Measurements from ENCODE around the gene RGL1. TPM values are rescaled to one million over a fixed set of nuclear protein-coding genes. Genes with fewer than 3 reads are reported as not detected.

RGL1 gene
- total RNA-seq, 1 experiment from 2014 or later: 74.0 TPM

DNA sequence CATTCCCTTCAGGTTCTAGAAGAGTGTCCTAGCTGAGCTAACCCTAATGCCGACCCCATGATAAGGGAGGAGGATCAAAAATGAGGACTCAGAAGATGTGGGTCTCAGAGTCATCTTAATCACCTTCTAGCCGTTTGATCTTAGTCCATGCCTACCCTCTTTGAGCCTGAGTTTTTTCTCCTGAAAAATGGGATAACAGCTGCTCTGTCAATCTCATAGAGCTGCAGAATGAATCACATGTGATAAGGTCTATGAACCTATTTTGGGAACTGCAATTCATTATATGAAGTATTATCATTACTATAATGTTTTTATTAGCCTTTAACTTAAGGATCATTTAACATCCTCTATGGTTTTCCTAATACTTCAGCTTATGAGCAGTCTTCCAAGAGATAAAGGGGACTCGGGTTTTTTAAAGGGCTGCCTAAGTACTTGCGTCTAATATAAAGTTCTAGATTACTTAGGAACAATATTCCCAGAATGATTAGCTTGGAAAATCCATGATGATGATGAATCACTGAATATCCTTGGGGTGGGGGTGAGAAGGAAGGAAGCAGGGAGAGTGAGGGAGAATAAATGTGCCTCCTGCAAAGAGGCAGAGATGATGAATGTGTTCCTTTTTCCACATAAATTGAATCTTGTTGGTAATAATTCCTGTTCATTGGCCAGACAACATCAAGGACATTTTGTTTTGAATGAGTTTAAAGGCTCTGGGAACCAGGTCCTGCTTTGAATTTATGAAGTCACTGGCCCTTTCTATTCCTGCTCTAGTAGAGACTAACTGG, 165.8 kb downstream of the RGL1 start:
- intact Hi-C loops (cut with micrococcal nuclease; ENCODE audit: unreplicated experiment): no loop called here
- Histone ChIP-seq H3K27me3 (replicated peaks; ENCODE audit: insufficient read depth, low read depth, low read length, poor library complexity) (no peaks in the 10 kb centered on the region), H3K4me3 (ENCODE audit: low read depth, low read length, poor library complexity, severe bottlenecking) (no peak overlapping the region), H3K36me3 (ENCODE audit: insufficient read depth, low read length, poor library complexity, severe bottlenecking) (peaks cover 24% of the 10 kb centered on the region), H3K9me3 (ENCODE audit: low read depth, low read length, poor library complexity, severe bottlenecking) (no peaks in the 10 kb centered on the region), H3K27ac (ENCODE audit: low read depth, low read length, poor library complexity, severe bottlenecking) (no peak overlapping the region), H3K4me1 (ENCODE audit: insufficient read depth, low read length, poor library complexity, severe bottlenecking) (peaks cover 9% of the 10 kb centered on the region)
- CTCF ChIA-PET: no interaction called here
- DNase-seq (ENCODE audit: low spot score): no peak
- BruUV-seq (replicated peaks): no TSS peak
- POLR2A ChIA-PET (ENCODE audit: low non-redundant PET): no interaction called here
- TF ChIP-seq, protein P1, sequence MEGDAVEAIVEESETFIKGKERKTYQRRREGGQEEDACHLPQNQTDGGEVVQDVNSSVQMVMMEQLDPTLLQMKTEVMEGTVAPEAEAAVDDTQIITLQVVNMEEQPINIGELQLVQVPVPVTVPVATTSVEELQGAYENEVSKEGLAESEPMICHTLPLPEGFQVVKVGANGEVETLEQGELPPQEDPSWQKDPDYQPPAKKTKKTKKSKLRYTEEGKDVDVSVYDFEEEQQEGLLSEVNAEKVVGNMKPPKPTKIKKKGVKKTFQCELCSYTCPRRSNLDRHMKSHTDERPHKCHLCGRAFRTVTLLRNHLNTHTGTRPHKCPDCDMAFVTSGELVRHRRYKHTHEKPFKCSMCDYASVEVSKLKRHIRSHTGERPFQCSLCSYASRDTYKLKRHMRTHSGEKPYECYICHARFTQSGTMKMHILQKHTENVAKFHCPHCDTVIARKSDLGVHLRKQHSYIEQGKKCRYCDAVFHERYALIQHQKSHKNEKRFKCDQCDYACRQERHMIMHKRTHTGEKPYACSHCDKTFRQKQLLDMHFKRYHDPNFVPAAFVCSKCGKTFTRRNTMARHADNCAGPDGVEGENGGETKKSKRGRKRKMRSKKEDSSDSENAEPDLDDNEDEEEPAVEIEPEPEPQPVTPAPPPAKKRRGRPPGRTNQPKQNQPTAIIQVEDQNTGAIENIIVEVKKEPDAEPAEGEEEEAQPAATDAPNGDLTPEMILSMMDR (conservative IDR thresholded peaks at IDR 0.05; ENCODE audit: low read depth, low read length): no peak
- TF ChIP-seq EZH2 (IDR thresholded peaks at IDR 0.05; ENCODE audit: borderline replicate concordance, low read depth, low read length, poor library complexity, severe bottlenecking): no peak

- intact Hi-C loops (cut with micrococcal nuclease; ENCODE audit: unreplicated experiment): no loop called here
These were observed 170.7 kb downstream of the RGL1 start for GRCh38 chr1:183975651-183976050.

GRCh38 chr1:183977717-183978116, 172.8 kb downstream of the RGL1 start:
- no peak for TF ChIP-seq EZH2 (IDR thresholded peaks at IDR 0.05; ENCODE audit: borderline replicate concordance, low read depth, low read length, poor library complexity, severe bottlenecking)
- BruUV-seq (replicated peaks): no TSS peak

More at GRCh38 chr1:183975651-183976050, 170.7 kb downstream of the RGL1 start:
- BruUV-seq (replicated peaks): no TSS peak
- H3K4me3 ChIP-seq (ENCODE audit: low read depth, low read length, poor library complexity, severe bottlenecking): no peak overlapping the region
- H3K27me3 ChIP-seq (replicated peaks; ENCODE audit: insufficient read depth, low read depth, low read length, poor library complexity): no peaks in the 10 kb centered on the region
- peaks cover 13% of the 10 kb centered on the region for H3K36me3 ChIP-seq (ENCODE audit: insufficient read depth, low read length, poor library complexity, severe bottlenecking)
- no peak for TF ChIP-seq EZH2 (IDR thresholded peaks at IDR 0.05; ENCODE audit: borderline replicate concordance, low read depth, low read length, poor library complexity, severe bottlenecking)
- TF ChIP-seq, protein P1 (conservative IDR thresholded peaks at IDR 0.05; ENCODE audit: low read depth, low read length): no peak
- ChIA-PET POLR2A (ENCODE audit: low non-redundant PET) (no interaction called here), CTCF (no interaction called here)
- H3K27ac ChIP-seq (ENCODE audit: low read depth, low read length, poor library complexity, severe bottlenecking): no peak overlapping the region
- no peaks in the 10 kb centered on the region for H3K9me3 ChIP-seq (ENCODE audit: low read depth, low read length, poor library complexity, severe bottlenecking)
- no peak for DNase-seq (ENCODE audit: low spot score)
- no peaks in the 10 kb centered on the region for H3K4me1 ChIP-seq (ENCODE audit: insufficient read depth, low read length, poor library complexity, severe bottlenecking)

More at GRCh38 chr1:183977717-183978116, 172.8 kb downstream of the RGL1 start:
- Histone ChIP-seq H3K4me3 (ENCODE audit: low read depth, low read length, poor library complexity, severe bottlenecking) (no peak overlapping the region), H3K4me1 (ENCODE audit: insufficient read depth, low read length, poor library complexity, severe bottlenecking) (no peaks in the 10 kb centered on the region), H3K36me3 (ENCODE audit: insufficient read depth, low read length, poor library complexity, severe bottlenecking) (peaks cover 13% of the 10 kb centered on the region), H3K27me3 (replicated peaks; ENCODE audit: insufficient read depth, low read depth, low read length, poor library complexity) (no peaks in the 10 kb centered on the region), H3K9me3 (ENCODE audit: low read depth, low read length, poor library complexity, severe bottlenecking) (no peaks in the 10 kb centered on the region), H3K27ac (ENCODE audit: low read depth, low read length, poor library complexity, severe bottlenecking) (no peak overlapping the region)
- intact Hi-C loops (cut with micrococcal nuclease; ENCODE audit: unreplicated experiment): no loop called here
- ChIA-PET POLR2A (ENCODE audit: low non-redundant PET) (no interaction called here), CTCF (no interaction called here)
- no peak for DNase-seq (ENCODE audit: low spot score)

Other genes with a start within 250 kb of the RGL1 start
- not detected in 2 replicates for gene NCF2, start 214.7 kb upstream of the RGL1 start, total RNA-seq (2021)
- gene ARPC5, start 169.3 kb upstream of the RGL1 start, total RNA-seq (2021): 138 and 158 TPM in 2 replicates
- not detected in 2 replicates for gene APOBEC4, start 151.8 kb upstream of the RGL1 start, total RNA-seq (2021)
- gene COLGALT2, start 232.6 kb downstream of the RGL1 start, total RNA-seq (2021): 15.4 and 17.2 TPM in 2 replicates
- gene TSEN15, start 246.6 kb downstream of the RGL1 start, total RNA-seq (2021): 57.0 and 70.7 TPM in 2 replicates

All from A673 (cell line).